Trophoblast cell (in vitro differentiated cells and primary cell): ENCODE measurements around the gene KANSL1L.

Experiments
- DNase-seq, 2 donors: peaks; one replicate each; pipeline ENCODE4 v3.0.0-alpha.2; 2016
- H2AFZ ChIP-seq: 2 replicates; pipeline ENCODE4 v1.6.1; 2013; ENCODE audit warnings: low read length, moderate library complexity, mild to moderate bottlenecking; ENCODE audit not compliant: insufficient read depth, poor library complexity
- H2AK5ac ChIP-seq: 2 replicates; pipeline ENCODE4 v1.6.1; 2013; ENCODE audit warnings: mild to moderate bottlenecking, low read length
- H2BK120ac ChIP-seq: 2 replicates; pipeline ENCODE4 v1.6.1; 2013; ENCODE audit warnings: low read length, mild to moderate bottlenecking, moderate library complexity; ENCODE audit not compliant: insufficient read depth, poor library complexity
- H2BK12ac ChIP-seq: 2 replicates; pipeline ENCODE4 v1.6.1; 2013; ENCODE audit warnings: mild to moderate bottlenecking, low read length, moderate library complexity
- H2BK5ac ChIP-seq: 2 replicates; pipeline ENCODE4 v1.6.1; 2013; ENCODE audit warnings: low read length, low read depth, moderate library complexity, mild to moderate bottlenecking; ENCODE audit not compliant: poor library complexity
- H3K14ac ChIP-seq: 2 replicates; pipeline ENCODE4 v1.6.1; 2013; ENCODE audit warnings: mild to moderate bottlenecking, low read length
- H3K18ac ChIP-seq: 2 replicates; pipeline ENCODE4 v1.6.1; 2013; ENCODE audit warnings: mild to moderate bottlenecking, low read length
- H3K23ac ChIP-seq: 2 replicates; pipeline ENCODE4 v1.6.1; 2013; ENCODE audit warnings: low read length
- H3K27ac ChIP-seq: 2 replicates; pipeline ENCODE4 v1.5.1; 2013; ENCODE audit warnings: low read depth, mild to moderate bottlenecking, inconsistent platforms, low read length, moderate library complexity
- H3K27me3 ChIP-seq: 2 replicates; pipeline ENCODE4 v1.6.1; 2013; ENCODE audit warnings: inconsistent platforms, mild to moderate bottlenecking, low read length, moderate library complexity; ENCODE audit not compliant: insufficient read depth
- H3K36me3 ChIP-seq, 2 experiments: 1 replicate in 1 of 2; 2 replicates in 1 of 2; pipeline ENCODE4 v1.6.1; 2013; ENCODE audit warnings: low read length in 2 of 2, mild to moderate bottlenecking in 2 of 2, moderate library complexity in 1 of 2; ENCODE audit not compliant: insufficient read depth in 2 of 2, control insufficient read depth in 1 of 2
- H3K4ac ChIP-seq: 2 replicates; pipeline ENCODE4 v1.6.1; 2013; ENCODE audit warnings: low read depth, mild to moderate bottlenecking, low read length, moderate library complexity
- H3K4me1 ChIP-seq, 2 experiments: 1 replicate in 1 of 2; 2 replicates in 1 of 2; pipeline ENCODE4 v1.6.1; 2013; ENCODE audit warnings: low read length in 2 of 2, mild to moderate bottlenecking in 2 of 2, moderate library complexity in 1 of 2; ENCODE audit not compliant: insufficient read depth in 2 of 2, control insufficient read depth in 1 of 2
- H3K4me2 ChIP-seq: 2 replicates; pipeline ENCODE4 v1.6.1; 2013; ENCODE audit warnings: inconsistent platforms, mild to moderate bottlenecking, low read length, moderate library complexity
- H3K4me3 ChIP-seq: 2 replicates; pipeline ENCODE4 v1.5.1; 2013; ENCODE audit warnings: mild to moderate bottlenecking, low read depth, low read length, inconsistent platforms
- H3K79me1 ChIP-seq: one replicate; pipeline ENCODE4 v1.6.1; 2013; ENCODE audit warnings: low read length
- H3K79me2 ChIP-seq: 2 replicates; pipeline ENCODE4 v1.6.1; 2013; ENCODE audit warnings: low read length, mild to moderate bottlenecking; ENCODE audit not compliant: control insufficient read depth, insufficient read depth, poor library complexity
- H3K9ac ChIP-seq: 2 replicates; pipeline ENCODE4 v1.6.1; 2013; ENCODE audit warnings: mild to moderate bottlenecking, low read length
- H3K9me3 ChIP-seq: 2 replicates; pipeline ENCODE4 v1.6.1; 2013; ENCODE audit warnings: low read depth, mild to moderate bottlenecking, control low read depth, inconsistent platforms, low read length; ENCODE audit not compliant: insufficient read depth
- H4K12ac ChIP-seq: 2 replicates; pipeline ENCODE4 v1.6.1; 2013; ENCODE audit warnings: low read depth, mild to moderate bottlenecking, low read length, moderate library complexity
- H4K8ac ChIP-seq: 2 replicates; pipeline ENCODE4 v1.6.1; 2013; ENCODE audit warnings: low read depth, mild to moderate bottlenecking, low read length, moderate library complexity
- H4K91ac ChIP-seq: one replicate; pipeline ENCODE4 v1.6.1; 2013; ENCODE audit warnings: low read depth, mild to moderate bottlenecking, low read length, moderate library complexity
- WGBS: extraction: QIAGEN DNeasy Blood & Tissue Kit; methylation state at CpG from one replicate; pipeline ENCODE4 v1.1.7; 2013; ENCODE audit warnings: missing lambda C conversion rate; ENCODE audit not compliant: insufficient read length, insufficient coverage; ENCODE audit errors: extremely low coverage; 5-methylcytosine and 5-hydroxymethylcytosine counted together

Gene KANSL1L

GRCh38 chr2:209985874-209986273, 185.3 kb downstream of the KANSL1L start:
- H3K36me3 ChIP-seq: no peaks in the 10 kb centered on the region
- H2AK5ac ChIP-seq: no peak overlapping the region
- WGBS: no CpG with 5 or more reads among the region's 3 CpGs
- no peaks in the 10 kb centered on the region for H3K79me2 ChIP-seq
- H3K23ac ChIP-seq: no peak overlapping the region
- H3K27me3 ChIP-seq: no peaks in the 10 kb centered on the region
- no peak overlapping the region for H2BK120ac ChIP-seq
- no peak overlapping the region for H2AFZ ChIP-seq
- no peak overlapping the region for H2BK12ac ChIP-seq
- H3K9me3 ChIP-seq: no peaks in the 10 kb centered on the region
- no peak for DNase-seq
- H3K14ac ChIP-seq: no peak overlapping the region
- no peak overlapping the region for H3K18ac ChIP-seq
- H3K4me1 ChIP-seq: no peaks in the 10 kb centered on the region
- no peak overlapping the region for H3K4ac ChIP-seq
- H4K12ac ChIP-seq: no peak overlapping the region
- no peak overlapping the region for H3K4me2 ChIP-seq
- H4K8ac ChIP-seq: no peak overlapping the region
- H3K79me1 ChIP-seq: no peaks in the 10 kb centered on the region
- no peak overlapping the region for H3K9ac ChIP-seq
- H3K27ac ChIP-seq: no peak overlapping the region
- no peak overlapping the region for H4K91ac ChIP-seq
- no peak overlapping the region for H2BK5ac ChIP-seq
- H3K4me3 ChIP-seq: no peak overlapping the region

GRCh38 chr2:209984291-209984690, 186.9 kb downstream of the KANSL1L start:
- Histone ChIP-seq H3K9me3 (no peaks in the 10 kb centered on the region), H3K9ac (no peak overlapping the region), H3K14ac (no peak overlapping the region), H3K18ac (no peak overlapping the region), H3K79me2 (no peaks in the 10 kb centered on the region), H4K8ac (no peak overlapping the region), H4K91ac (no peak overlapping the region), H2AFZ (no peak overlapping the region), H3K36me3 (no peaks in the 10 kb centered on the region), H2BK5ac (no peak overlapping the region), H3K4me3 (no peak overlapping the region), H3K23ac (no peak overlapping the region), H3K4me2 (no peak overlapping the region), H2AK5ac (no peak overlapping the region), H3K79me1 (no peaks in the 10 kb centered on the region), H2BK12ac (no peak overlapping the region), H3K27ac (no peak overlapping the region), H3K4me1 (no peaks in the 10 kb centered on the region), H3K4ac (no peak overlapping the region), H2BK120ac (no peak overlapping the region), H4K12ac (no peak overlapping the region), H3K27me3 (no peaks in the 10 kb centered on the region)
- no peak for DNase-seq
- WGBS: no CpG with 5 or more reads among the region's 2 CpGs

DNA sequence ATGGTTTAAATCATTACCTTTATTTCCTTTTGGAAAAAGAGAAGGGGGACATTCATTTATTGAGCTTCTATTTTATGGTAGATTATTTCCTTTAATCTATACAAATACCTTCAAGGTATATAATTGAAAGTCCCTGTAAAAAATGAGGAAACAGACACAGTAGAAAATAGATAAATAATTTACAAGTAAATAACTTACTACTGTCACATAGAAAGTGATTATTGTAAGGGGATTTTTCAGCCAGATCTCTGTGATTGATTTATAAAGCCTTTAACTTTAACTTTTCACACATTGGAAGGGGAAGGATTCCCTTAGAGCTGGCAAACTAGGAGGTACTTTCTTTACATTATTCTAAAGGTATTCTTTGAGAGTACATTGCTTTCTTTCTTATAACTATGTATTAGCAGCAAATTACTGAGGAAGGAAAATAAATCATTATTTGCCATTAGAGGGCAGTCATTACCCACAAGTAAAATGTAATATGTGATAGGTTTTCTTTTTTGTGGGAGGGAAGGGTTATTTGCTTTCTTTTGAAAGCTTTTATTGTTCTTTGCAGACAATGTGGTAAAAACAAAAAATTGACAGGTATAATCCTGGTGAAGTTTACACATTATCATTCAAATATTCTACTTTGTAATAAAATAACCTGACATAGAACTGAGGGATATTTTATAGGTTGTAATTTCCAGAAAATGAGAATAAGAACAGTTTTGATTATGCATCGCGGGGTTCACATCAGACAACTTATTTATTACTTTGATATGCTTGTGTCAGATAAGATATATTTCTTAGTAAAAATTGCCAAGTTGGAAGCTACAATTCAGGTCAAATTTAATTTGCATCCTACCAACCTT, 193.6 kb downstream of the KANSL1L start:
- Histone ChIP-seq H3K9me3 (no peaks in the 10 kb centered on the region), H3K4ac (no peak overlapping the region), H2AFZ (no peak overlapping the region), H2AK5ac (no peak overlapping the region), H3K4me3 (no peak overlapping the region), H2BK120ac (no peak overlapping the region), H4K8ac (no peak overlapping the region), H3K27ac (no peak overlapping the region), H3K79me2 (no peaks in the 10 kb centered on the region), H3K27me3 (no peaks in the 10 kb centered on the region), H3K9ac (no peak overlapping the region), H3K4me1 (peaks cover 0 to 2% of the 10 kb centered on the region in 2 experiments), H3K4me2 (no peak overlapping the region), H2BK5ac (no peak overlapping the region), H3K79me1 (no peaks in the 10 kb centered on the region), H3K36me3 (no peaks in the 10 kb centered on the region), H3K18ac (no peak overlapping the region), H3K14ac (no peak overlapping the region), H2BK12ac (no peak overlapping the region), H4K12ac (no peak overlapping the region), H4K91ac (no peak overlapping the region), H3K23ac (no peak overlapping the region)
- no CpG with 5 or more reads among the region's 2 CpGs for WGBS
- DNase-seq: peak in 1 of 2 donors; percentile 65

DNA sequence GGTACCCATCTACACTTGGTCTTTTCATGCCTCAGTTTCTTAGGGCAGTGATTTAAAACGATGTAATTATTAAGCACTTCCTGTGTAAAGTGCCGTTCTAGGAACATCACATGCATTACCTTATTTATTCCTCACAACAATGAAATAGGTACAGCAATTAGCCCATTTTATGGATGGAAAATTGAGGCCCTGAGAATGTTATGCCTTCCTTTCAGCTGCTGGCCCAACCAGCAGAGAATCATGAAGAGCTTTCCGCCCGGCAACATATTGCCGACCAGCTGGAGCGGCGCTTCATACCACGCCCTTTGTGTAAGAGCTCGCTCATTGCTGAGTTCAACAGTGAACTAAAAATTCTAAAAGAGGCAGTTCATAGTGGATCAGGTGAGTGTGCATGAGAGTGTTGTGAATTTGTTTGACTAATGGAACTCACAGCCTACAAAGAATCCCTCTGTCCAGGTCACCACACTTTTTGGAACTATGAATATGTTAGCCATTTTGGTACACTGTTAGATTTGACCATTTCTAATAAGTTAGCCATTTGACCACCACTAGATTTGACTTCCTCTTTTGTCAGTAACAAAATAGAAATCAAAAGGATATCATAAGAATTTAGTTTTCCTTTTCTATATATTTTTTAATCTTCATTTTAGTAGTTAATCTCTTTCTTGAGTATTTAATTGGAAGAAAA, 194.4 kb downstream of the KANSL1L start:
- Histone ChIP-seq H3K4ac (no peak overlapping the region), H4K12ac (no peak overlapping the region), H4K91ac (no peak overlapping the region), H3K18ac (no peak overlapping the region), H3K4me1 (peaks cover 0 to 2% of the 10 kb centered on the region in 2 experiments), H4K8ac (no peak overlapping the region), H2BK120ac (no peak overlapping the region), H2BK5ac (no peak overlapping the region), H3K9ac (no peak overlapping the region), H3K27me3 (no peaks in the 10 kb centered on the region), H2BK12ac (no peak overlapping the region), H3K79me2 (no peaks in the 10 kb centered on the region), H2AFZ (no peak overlapping the region), H3K79me1 (no peaks in the 10 kb centered on the region), H3K23ac (no peak overlapping the region), H3K27ac (no peak overlapping the region), H3K36me3 (no peaks in the 10 kb centered on the region), H3K4me3 (no peak overlapping the region), H3K9me3 (no peaks in the 10 kb centered on the region), H2AK5ac (no peak overlapping the region), H3K14ac (no peak overlapping the region), H3K4me2 (no peak overlapping the region)
- no peak for DNase-seq
- no CpG with 5 or more reads among the region's 9 CpGs for WGBS
